Right lobe of liver (tissue), 6 donors: ENCODE measurements around the gene FRY. TPM values are rescaled to one million over a fixed set of nuclear protein-coding genes. Genes with fewer than 3 reads are reported as not detected.
A peak's percentile ranks its signal among the peaks of the same experiment; 100 is the strongest.

Experiments used
- ATAC-seq, 4 donors: fragments of 200-7000 bp; cut with Tn5 transposase; one replicate each; pipeline ENCODE4 v1.9.1; 2020; ENCODE audit warnings: mild to moderate bottlenecking in 4 of 4, moderate library complexity in 4 of 4
- DNase-seq, 3 donors: peaks; one replicate each; pipeline ENCODE4 v3.0.0-alpha.2; 2020
- H3K27ac ChIP-seq, 3 donors: fragments of 200-600 bp; one replicate each; pipeline ENCODE4 v1.8.0; 2022
- H3K27me3 ChIP-seq, 2 donors: fragments of 200-600 bp; one replicate each; pipeline ENCODE4 v1.8.0; 2022
- H3K36me3 ChIP-seq, 4 donors: fragments of 200-600 bp; sonication (generic) in 1 of 4; one replicate each; pipeline versions ENCODE4 v1.5.1 to v1.8.0; 2017 to 2022; ENCODE audit warnings: control low read depth in 1 of 4
- H3K4me1 ChIP-seq, 4 donors: fragments of 200-600 bp; sonication (generic) in 1 of 4; one replicate each; pipeline versions ENCODE4 v1.5.1 to v1.8.0; 2017 to 2022; ENCODE audit warnings: control low read depth in 1 of 4
- H3K4me3 ChIP-seq, 3 donors: fragments of 200-600 bp; one replicate each; pipeline ENCODE4 v1.8.0; 2022
- H3K9me3 ChIP-seq, 4 donors: fragments of 200-600 bp; sonication (generic) in 1 of 4; one replicate each; pipeline versions ENCODE4 v1.5.1 to v1.8.0; 2017 to 2022; ENCODE audit warnings: control low read depth in 1 of 4
- POLR2A ChIP-seq: fragments of 450-650 bp; IDR thresholded peaks from one replicate; pipeline ENCODE4 v1.6.1; 2017; ENCODE audit warnings: antibody characterized with exemption, mild to moderate bottlenecking
- WGBS: methylation state at CpG from one replicate; pipeline ENCODE4 v1.1.6; 2018; ENCODE audit warnings: low coverage, low lambda C conversion rate; ENCODE audit not compliant: insufficient coverage; ENCODE audit errors: missing lambda C conversion rate; 5-methylcytosine and 5-hydroxymethylcytosine counted together
- intact Hi-C, 2 donors: fragments of 100-400 bp; cut with DNase I; formaldehyde crosslinking; loops; one replicate each; pipeline versions ENCODE4 v1.11.2 to v1.14.1; 2022
- total RNA-seq, 6 experiments: library from RNA; depleted of rRNA in 2 of 6; stranded (reverse); fragments of >200 nt in 2 of 6; fragmentation: NEBNext Ultra II Directional in 3 of 6; extraction: Animal tissue kit (Norgen Biotek cat#: 25700) in 3 of 6; gene quantifications; one replicate each; pipeline versions ENCODE4 v1.1.0 to v1.2.4, GENCODE V29; 2016 to 2023
- TF ChIP-seq, protein P1 (sequence below), 4 donors: fragments of 200-600 bp in 3 of 4; fragments of 450-650 bp in 1 of 4; IDR thresholded peaks; one replicate each; pipeline versions ENCODE4 v1.5.1 to v1.8.0; 2016 to 2022; ENCODE audit warnings: antibody characterized with exemption in 4 of 4, mild to moderate bottlenecking in 2 of 4
- donor health status: DM: no; HTN: yes; CAD: no.
- donor health status: DM: no; HTN: no; CAD: no.
- donor health status: DM: no; HTN: no; CAD: no.
- donor health status: DM: no; HTN: yes; CAD: no.
- donor health status: DM: no; HTN: yes; CAD: no.

FRY gene
- total RNA-seq, 6 experiments from 2014 or later = 16.1 to 106 (median 35.7) TPM

DNA sequence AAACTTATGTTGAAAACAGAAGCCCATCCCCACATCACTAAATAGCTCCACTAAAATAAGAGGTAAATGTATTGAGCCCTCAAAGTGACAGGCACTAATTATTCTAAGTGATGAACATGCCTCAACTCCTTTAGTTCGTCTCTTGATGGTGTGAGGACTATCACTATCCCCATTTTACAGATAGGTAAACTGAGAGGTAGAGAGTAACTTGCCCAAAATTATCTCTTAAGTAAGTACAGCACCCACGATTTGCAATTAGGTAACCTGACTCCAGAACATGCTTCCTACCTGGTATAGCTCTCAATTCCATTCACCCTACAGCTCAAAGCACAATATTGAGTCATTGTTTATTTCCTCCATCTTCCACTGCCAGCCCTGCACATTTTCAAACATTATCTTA is 270.9 kb downstream of the FRY start:
- 82% methylated on average over 2 of the region's 2 CpGs for WGBS
- intact Hi-C loops = no loop called here

GRCh38 chr13:32305646-32306045 is 274.1 kb downstream of the FRY start:
- Histone ChIP-seq H3K27me3 (no peaks in the 10 kb centered on the region), H3K36me3 (no peaks in the 10 kb centered on the region), H3K4me1 (peaks cover 0 to 8% (median 0%) of the 10 kb centered on the region in 4 donors), H3K9me3 (no peaks in the 10 kb centered on the region), H3K27ac (no peak overlapping the region), H3K4me3 (no peak overlapping the region)
- DNase-seq (no peak), ATAC-seq (no peak)
- intact Hi-C loops = no loop called here
- no peak for TF ChIP-seq POLR2A
- TF ChIP-seq, protein P1, sequence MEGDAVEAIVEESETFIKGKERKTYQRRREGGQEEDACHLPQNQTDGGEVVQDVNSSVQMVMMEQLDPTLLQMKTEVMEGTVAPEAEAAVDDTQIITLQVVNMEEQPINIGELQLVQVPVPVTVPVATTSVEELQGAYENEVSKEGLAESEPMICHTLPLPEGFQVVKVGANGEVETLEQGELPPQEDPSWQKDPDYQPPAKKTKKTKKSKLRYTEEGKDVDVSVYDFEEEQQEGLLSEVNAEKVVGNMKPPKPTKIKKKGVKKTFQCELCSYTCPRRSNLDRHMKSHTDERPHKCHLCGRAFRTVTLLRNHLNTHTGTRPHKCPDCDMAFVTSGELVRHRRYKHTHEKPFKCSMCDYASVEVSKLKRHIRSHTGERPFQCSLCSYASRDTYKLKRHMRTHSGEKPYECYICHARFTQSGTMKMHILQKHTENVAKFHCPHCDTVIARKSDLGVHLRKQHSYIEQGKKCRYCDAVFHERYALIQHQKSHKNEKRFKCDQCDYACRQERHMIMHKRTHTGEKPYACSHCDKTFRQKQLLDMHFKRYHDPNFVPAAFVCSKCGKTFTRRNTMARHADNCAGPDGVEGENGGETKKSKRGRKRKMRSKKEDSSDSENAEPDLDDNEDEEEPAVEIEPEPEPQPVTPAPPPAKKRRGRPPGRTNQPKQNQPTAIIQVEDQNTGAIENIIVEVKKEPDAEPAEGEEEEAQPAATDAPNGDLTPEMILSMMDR (IDR thresholded peaks at IDR 0.05) = no peak

More for the DNA sequence above, 270.9 kb downstream of the FRY start:
- Histone ChIP-seq H3K36me3 (no peaks in the 10 kb centered on the region), H3K4me3 (no peak overlapping the region), H3K27ac (no peak overlapping the region), H3K27me3 (no peaks in the 10 kb centered on the region), H3K4me1 (peaks cover 0 to 10% (median 0%) of the 10 kb centered on the region in 4 donors), H3K9me3 (no peaks in the 10 kb centered on the region)
- no peak for ATAC-seq
- DNase-seq = no peak
- TF ChIP-seq, protein P1 (IDR thresholded peaks at IDR 0.05) = no peak
- TF ChIP-seq POLR2A = no peak

DNA sequence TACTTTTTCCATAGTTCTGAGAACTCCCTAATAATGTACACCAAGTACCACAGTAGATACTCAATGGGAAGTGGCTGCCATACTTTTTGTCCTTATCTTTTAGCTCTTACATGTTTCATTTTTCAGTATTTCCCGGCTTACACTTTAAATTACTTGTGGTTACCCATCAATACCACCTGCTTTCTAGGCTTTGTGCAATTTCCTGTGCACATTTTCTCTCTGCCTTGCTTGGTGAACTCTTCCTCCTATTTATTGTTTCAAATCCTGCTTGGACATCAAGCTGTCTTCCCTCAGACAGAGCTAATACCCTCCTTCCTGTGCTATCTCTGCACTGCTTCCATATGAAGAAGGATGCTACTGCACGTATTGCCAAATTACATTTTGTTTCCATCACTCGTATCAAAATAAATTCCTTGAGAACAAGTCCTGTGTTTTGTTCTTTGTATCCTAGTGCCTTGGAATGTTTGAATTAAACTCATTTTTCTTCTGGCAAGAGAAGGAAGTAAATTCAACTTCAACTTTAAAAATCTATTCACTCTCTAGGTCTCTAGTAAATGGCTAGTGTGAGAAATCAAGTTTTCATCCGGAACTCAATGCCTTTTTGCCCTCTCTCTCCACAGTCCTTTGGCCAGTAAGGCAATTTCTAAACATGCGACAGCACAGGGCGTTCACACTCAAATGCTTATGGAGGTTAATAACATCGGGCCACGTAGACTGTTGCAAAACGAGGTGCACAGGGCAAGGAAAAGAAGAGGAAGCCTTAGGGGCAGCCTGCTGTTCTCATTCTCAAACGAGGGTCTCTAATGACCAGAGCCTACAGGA is 277.9 kb downstream of the FRY start:
- H3K4me1 ChIP-seq = peaks cover 0 to 8% (median 0%) of the 10 kb centered on the region in 4 donors
- H3K27ac ChIP-seq = peak overlapping the region in 1 of 3 donors; percentile 20
- no peaks in the 10 kb centered on the region for H3K36me3 ChIP-seq
- DNase-seq (peak in 1 of 3 donors; percentile 62), ATAC-seq (peak; percentile 82 to 87 (median 86))
- TF ChIP-seq, protein P1 (IDR thresholded peaks at IDR 0.05) = no peak
- TF ChIP-seq POLR2A = no peak
- WGBS = 10% methylated on average over 10 of the region's 10 CpGs
- intact Hi-C loops = no loop called here
- peak overlapping the region in 2 of 3 donors; percentile 33 to 40 for H3K4me3 ChIP-seq
- no peaks in the 10 kb centered on the region for H3K9me3 ChIP-seq
- H3K27me3 ChIP-seq = no peaks in the 10 kb centered on the region

- Histone ChIP-seq H3K4me1 (peaks cover 0 to 8% (median 0%) of the 10 kb centered on the region in 4 donors), H3K36me3 (no peaks in the 10 kb centered on the region), H3K9me3 (no peaks in the 10 kb centered on the region), H3K4me3 (peak overlapping the region in 2 of 3 donors; percentile 33 to 40), H3K27me3 (no peaks in the 10 kb centered on the region), H3K27ac (peak overlapping the region in 1 of 3 donors; percentile 20)
- intact Hi-C loops = no loop called here
- TF ChIP-seq POLR2A = no peak
- TF ChIP-seq, protein P1 (IDR thresholded peaks at IDR 0.05) = peak; percentile 71 to 88 (median 78)
- ATAC-seq (peak; percentile 86 to 92 (median 90)), DNase-seq (no peak)
- 25% methylated on average over 10 of the region's 12 CpGs for WGBS
Observed at GRCh38 chr13:32310134-32310706, 278.6 kb downstream of the FRY start.
